ENCODE measurements around the gene ATG13. TPM values are rescaled to one million over a fixed set of nuclear protein-coding genes. Genes with fewer than 3 reads are reported as not detected.

Gene ATG13
- total RNA-seq, 2 donors from 2014 or later, result 54.5 to 80.2 TPM

GRCh38 chr11:46681814-46682213 lies 64.5 kb downstream of the ATG13 start:
- no peak for TF ChIP-seq CTCF (IDR thresholded peaks at IDR 0.05)
- no peaks in the 10 kb centered on the region for H3K9me3 ChIP-seq
- H3K36me3 ChIP-seq, result peaks cover 69% of the 10 kb centered on the region
- H3K27ac ChIP-seq, result peak overlapping the region in 1 of 2 donors; percentile 42
- no peak for DNase-seq (ENCODE audit: low spot score)
- H3K4me1 ChIP-seq, result peaks cover 0 to 45% of the 10 kb centered on the region in 2 donors
- H3K27me3 ChIP-seq, result no peaks in the 10 kb centered on the region
- H3K4me3 ChIP-seq, result no peak overlapping the region

- Histone ChIP-seq H3K4me3 (no peak overlapping the region), H3K9me3 (no peaks in the 10 kb centered on the region), H3K36me3 (peaks cover 71% of the 10 kb centered on the region), H3K4me1 (peaks cover 0 to 52% of the 10 kb centered on the region in 2 donors), H3K27ac (peak overlapping the region; percentile 78 to 89), H3K27me3 (no peaks in the 10 kb centered on the region)
- no peak for TF ChIP-seq CTCF (IDR thresholded peaks at IDR 0.05)
- no peak for DNase-seq (ENCODE audit: low spot score)
Observed at GRCh38 chr11:46682773-46683752, 65.7 kb downstream of the ATG13 start.

- Histone ChIP-seq H3K27me3 (no peaks in the 10 kb centered on the region), H3K36me3 (peaks cover 59% of the 10 kb centered on the region), H3K4me3 (no peak overlapping the region), H3K4me1 (peaks cover 0 to 50% of the 10 kb centered on the region in 2 donors), H3K9me3 (no peaks in the 10 kb centered on the region), H3K27ac (peak overlapping the region; percentile 78 to 89)
- no peak for TF ChIP-seq CTCF (IDR thresholded peaks at IDR 0.05)
- DNase-seq (ENCODE audit: low spot score), result no peak
Observed at GRCh38 chr11:46684367-46684766, 67.0 kb downstream of the ATG13 start.

DNA sequence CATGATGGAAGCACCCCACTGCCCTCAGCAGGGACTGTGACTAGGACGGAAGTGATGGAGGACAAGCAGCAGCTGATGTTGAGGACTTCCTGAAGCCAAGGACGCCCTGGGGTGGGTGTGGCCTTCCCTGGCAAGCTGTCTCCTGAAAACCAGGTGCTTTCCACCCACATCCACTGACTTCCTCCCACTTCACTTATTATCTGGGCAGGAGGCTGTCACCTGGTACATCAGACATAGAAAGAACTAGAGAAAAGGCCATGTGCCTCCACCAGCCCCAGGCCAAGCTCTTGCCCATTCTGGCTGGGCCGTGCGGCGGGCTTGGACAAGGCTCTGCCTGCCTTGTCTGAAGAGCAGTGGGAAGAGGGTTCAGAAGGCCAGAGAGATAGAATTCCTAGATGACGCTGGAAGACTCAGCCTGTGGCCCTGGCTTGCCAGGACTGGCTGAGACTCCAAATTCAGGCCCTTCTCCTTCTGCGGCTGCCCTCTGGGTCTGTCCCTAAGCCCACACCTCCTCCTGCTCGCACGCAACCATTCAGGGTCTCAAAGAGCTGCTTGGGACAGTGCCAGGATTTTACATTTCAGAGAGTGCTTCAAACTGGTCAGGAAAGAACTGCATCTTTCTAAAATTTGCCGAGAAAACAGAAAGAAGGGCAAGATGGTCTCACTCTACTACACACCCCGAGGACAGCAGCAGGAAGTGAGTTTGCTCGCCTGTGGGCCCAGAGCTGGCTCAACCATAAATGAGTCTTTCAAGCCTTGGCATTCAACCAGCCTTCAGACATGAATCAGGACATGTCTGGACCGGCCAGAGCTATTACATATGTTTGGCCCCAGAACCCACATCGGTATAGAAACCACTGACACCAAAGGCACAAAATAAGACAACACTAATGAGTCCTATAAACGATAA lies 69.8 kb downstream of the ATG13 start:
- Histone ChIP-seq H3K27ac (peak overlapping the region; percentile 78 to 89), H3K36me3 (peaks cover 50% of the 10 kb centered on the region), H3K9me3 (no peaks in the 10 kb centered on the region), H3K4me1 (peaks cover 0 to 50% of the 10 kb centered on the region in 2 donors), H3K4me3 (no peak overlapping the region), H3K27me3 (no peaks in the 10 kb centered on the region)
- no peak for DNase-seq (ENCODE audit: low spot score)
- TF ChIP-seq CTCF (IDR thresholded peaks at IDR 0.05), result no peak

DNA sequence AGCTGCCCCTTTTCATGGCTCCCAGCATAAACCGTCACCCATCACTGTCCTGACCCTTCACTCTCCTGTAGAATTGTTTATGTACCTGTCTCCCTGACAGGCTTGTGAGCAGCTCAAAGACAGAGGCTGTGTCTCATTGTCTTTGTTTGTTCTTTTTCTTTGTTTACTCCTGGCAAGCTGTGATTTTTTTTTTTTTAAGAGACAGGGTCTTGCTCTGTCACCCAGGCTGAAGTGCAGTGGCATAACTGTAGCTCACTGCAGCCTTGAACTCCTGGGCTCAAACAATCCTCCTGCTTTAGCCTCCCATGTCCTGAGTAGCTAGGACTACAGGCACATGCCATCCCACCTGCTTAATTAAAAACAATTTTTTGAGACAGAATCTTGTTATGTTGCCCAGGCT lies 73.3 kb downstream of the ATG13 start:
- Histone ChIP-seq H3K4me3 (no peak overlapping the region), H3K4me1 (peaks cover 0 to 52% of the 10 kb centered on the region in 2 donors), H3K27ac (no peak overlapping the region), H3K27me3 (no peaks in the 10 kb centered on the region), H3K36me3 (peaks cover 72% of the 10 kb centered on the region), H3K9me3 (no peaks in the 10 kb centered on the region)
- TF ChIP-seq CTCF (IDR thresholded peaks at IDR 0.05), result no peak
- no peak for DNase-seq (ENCODE audit: low spot score)
